ENCODE data around the gene NT5DC3. TPM values are rescaled to one million over a fixed set of nuclear protein-coding genes. Genes with fewer than 3 reads are reported as not detected.

NT5DC3 gene
- total and polyA plus RNA-seq, 2 of the 13 experiments (the other 11 are each of a cell fraction or from before 2014, with no cell fraction given): 3.2 to 6.6 TPM

GRCh38 chr12:103841690-103842584 is 903 bp upstream of the NT5DC3 start (continued):
- TF ChIP-seq PRDM15 (CRISPR knock-in tag; IDR thresholded peaks at IDR 0.05) (no peak), AGO1 (IDR thresholded peaks at IDR 0.05; ENCODE audit: low read depth, low read length, poor library complexity, severe bottlenecking) (peak; percentile 34), REST (IDR thresholded peaks at IDR 0.05; ENCODE audit: borderline replicate concordance in 1 of 2, low read depth in 1 of 2, low read length in 2 of 2) (no peak), ZNF180 (CRISPR knock-in tag; IDR thresholded peaks at IDR 0.05; ENCODE audit: borderline replicate concordance, low read depth) (0 out of 2 replicates have a peak, but pooled peaks have one; percentile 20), ZNF329 (CRISPR knock-in tag; IDR thresholded peaks at IDR 0.05; ENCODE audit: low read depth) (no peak), NFYB (CRISPR knock-in tag; IDR thresholded peaks at IDR 0.05) (no peak), ZNF549 (CRISPR knock-in tag; IDR thresholded peaks at IDR 0.05) (no peak), MLXIP (CRISPR knock-in tag; IDR thresholded peaks at IDR 0.05; ENCODE audit: borderline replicate concordance) (no peak), PAF1 (CRISPR knock-in tag; IDR thresholded peaks at IDR 0.05) (no peak), ARID4A (CRISPR knock-in tag; IDR thresholded peaks at IDR 0.05; ENCODE audit: borderline replicate concordance) (peak; percentile 54; the same call in 1 of the 2 replicates), GFI1 (CRISPR knock-in tag; IDR thresholded peaks at IDR 0.05; ENCODE audit: borderline replicate concordance) (no peak)

All from HepG2 (cell line).